Naive thymus-derived CD8-positive, alpha-beta T cell (primary cell): ENCODE measurements around the gene APPL2. TPM values are rescaled to one million over a fixed set of nuclear protein-coding genes. Genes with fewer than 3 reads are reported as not detected.

ENCODE experiments used
- ATAC-seq, 2 donors: fragments of 150-1000 bp; cut with Tn5 transposase in 1 of 2; sonication (Bioruptor Pico), chemical (Tn5 transposase) in 1 of 2; 1 replicate in 1 of 2; 2 replicates in 1 of 2; pipeline ENCODE4 v1.10.0; 2021; ENCODE audit warnings: mild to moderate bottlenecking in 2 of 2, moderate library complexity in 2 of 2
- POLR2A ChIA-PET: fragments of 350-600 bp; sonication (Branson Sonifier 250); formaldehyde crosslinking; loops from one replicate; lab custom pipeline; 2021; ENCODE audit warnings: antibody characterized with exemption; lab: Charles Lee
- DNase-seq, 10 donors: peaks; one replicate each; pipeline versions ENCODE4 v3.0.0 to v3.0.0-alpha.2; 2020 to 2022
- H3K27ac Mint-ChIP-seq, 10 donors: one replicate each; pipeline ENCODE4 v1.8.0; 2020 to 2022; ENCODE audit warnings: mild to moderate bottlenecking in 10 of 10, mixed read lengths in 10 of 10, moderate library complexity in 4 of 10, inconsistent platforms in 1 of 10
- H3K27me3 Mint-ChIP-seq, 5 donors: one replicate each; pipeline ENCODE4 v1.8.0; 2021 to 2022; ENCODE audit warnings: mixed read lengths in 5 of 5
- H3K36me3 Mint-ChIP-seq, 3 donors: one replicate each; pipeline ENCODE4 v1.8.0; 2020 to 2022; ENCODE audit warnings: mixed read lengths in 3 of 3, mild to moderate bottlenecking in 2 of 3, inconsistent platforms in 1 of 3
- H3K4me1 Mint-ChIP-seq, 4 donors: one replicate each; pipeline ENCODE4 v1.8.0; 2021 to 2022; ENCODE audit warnings: mixed read lengths in 4 of 4
- H3K4me3 Mint-ChIP-seq, 10 donors: one replicate each; pipeline ENCODE4 v1.8.0; 2020 to 2022; ENCODE audit warnings: mild to moderate bottlenecking in 10 of 10, mixed read lengths in 10 of 10, moderate library complexity in 6 of 10, inconsistent platforms in 1 of 10
- H3K9me3 Mint-ChIP-seq, 9 donors: one replicate each; pipeline ENCODE4 v1.8.0; 2020 to 2022; ENCODE audit warnings: mixed read lengths in 9 of 9, mild to moderate bottlenecking in 3 of 9, inconsistent platforms in 1 of 9, moderate library complexity in 1 of 9
- polyA plus RNA-seq, 3 donors: library from polyadenylated mRNA; unstranded; fragments of 300-500 nt; fragmentation: Illumina TruSeq; gene quantifications; one replicate each; pipeline ENCODE4 v1.2.3, GENCODE V29; 2021
- total RNA-seq, 8 experiments: library from RNA in 2 of 8; stranded (reverse) in 2 of 8; gene quantifications; one replicate each; pipeline ENCODE4 v1.2.3 and lab custom pipeline; 2021 to 2026

Gene APPL2
- total and polyA plus RNA-seq, 5 experiments from 2014 or later, result 8.2 to 71.2 (median 14.6) TPM

DNA sequence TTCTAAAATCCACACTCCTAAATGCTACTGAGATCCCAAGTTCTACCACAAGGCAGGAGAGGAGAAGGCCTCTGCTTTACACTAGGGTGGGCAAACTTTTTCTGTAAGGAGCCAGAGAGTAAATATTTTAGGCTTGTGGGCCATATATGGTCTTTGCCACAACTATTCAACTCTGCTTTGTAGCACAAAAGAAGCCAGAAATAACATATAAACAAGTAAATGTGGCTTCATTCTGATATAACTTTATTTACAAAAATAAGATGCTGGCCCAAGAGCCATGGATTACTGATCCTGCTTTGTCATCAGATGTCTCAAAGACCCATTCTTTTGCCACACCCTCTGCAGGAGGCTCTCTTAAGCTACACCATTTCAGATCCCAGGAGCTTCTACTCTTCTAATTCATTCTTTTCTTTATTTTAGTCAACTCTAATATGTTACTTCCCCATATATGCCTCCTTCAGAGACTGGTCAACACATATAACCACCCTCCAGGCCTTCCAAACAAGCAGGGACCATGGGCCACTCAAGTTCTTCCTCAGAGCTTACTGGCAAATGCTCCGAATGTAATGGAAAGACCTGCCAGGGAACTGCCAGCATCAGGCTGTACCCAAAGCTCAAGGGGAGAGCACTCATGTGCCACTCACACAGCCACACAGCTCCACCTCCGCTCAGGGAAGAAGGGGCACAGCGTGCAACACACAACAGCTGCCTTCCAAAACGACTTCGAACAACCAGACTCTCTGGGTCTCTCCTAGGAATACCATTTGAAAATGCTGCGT lies 15.6 kb downstream of the APPL2 start:
- POLR2A ChIA-PET, result interaction anchor here (0.9 kb wide), 1 partner anchor 18 kb away, joined by 3 read pairs; no protein-coding TSS in a partner anchor
- peaks cover 5 to 88% (median 20%) of the 10 kb centered on the region in 3 donors for H3K36me3 Mint-ChIP-seq
- no peak for DNase-seq
- H3K27me3 Mint-ChIP-seq, result no peaks in the 10 kb centered on the region
- ATAC-seq, result no peak
- H3K27ac Mint-ChIP-seq, result peak overlapping the region in 2 of 10 donors; percentile 31 to 73
- no peak overlapping the region for H3K4me3 Mint-ChIP-seq
- peaks cover 9 to 20% (median 16%) of the 10 kb centered on the region in 4 donors for H3K4me1 Mint-ChIP-seq
- H3K9me3 Mint-ChIP-seq, result no peaks in the 10 kb centered on the region

DNA sequence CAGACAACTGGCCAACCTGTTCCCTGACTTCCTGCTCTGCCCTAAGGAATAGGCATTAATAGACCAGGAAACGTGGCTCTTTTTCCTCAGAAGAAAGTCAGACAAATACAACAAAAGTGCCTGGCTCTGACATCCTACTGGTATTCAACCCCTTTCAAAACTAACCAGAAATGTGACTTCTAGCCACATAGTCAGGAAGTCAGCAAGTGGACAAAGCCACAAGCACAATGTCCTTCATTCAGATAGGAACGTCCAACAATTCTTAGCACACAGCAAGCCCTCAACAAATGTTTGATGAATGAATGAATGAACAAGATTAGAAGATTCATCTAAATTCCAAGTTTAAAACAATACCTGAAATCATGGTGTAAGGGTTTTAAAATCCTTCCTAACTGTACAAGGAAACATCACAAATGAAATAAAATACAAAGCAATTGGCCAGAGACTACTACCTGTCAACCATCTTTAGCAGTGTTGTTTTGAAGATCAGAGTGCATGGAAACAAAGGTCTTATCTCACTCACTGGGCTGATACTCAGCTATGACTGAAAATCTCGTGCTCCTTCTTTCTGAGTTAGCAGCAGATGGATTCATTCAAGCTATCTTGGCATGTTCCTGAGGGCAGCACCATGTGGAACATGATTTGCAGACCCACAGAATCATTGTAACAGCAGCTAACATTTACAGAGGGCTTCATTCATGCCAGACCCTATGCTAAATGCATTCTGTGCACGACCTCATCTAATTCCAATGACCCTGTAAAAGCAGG lies 16.5 kb downstream of the APPL2 start:
- POLR2A ChIA-PET, result no interaction called here
- Mint-ChIP-seq H3K27me3 (no peaks in the 10 kb centered on the region), H3K9me3 (no peaks in the 10 kb centered on the region), H3K4me3 (no peak overlapping the region), H3K4me1 (peaks cover 7 to 20% (median 16%) of the 10 kb centered on the region in 4 donors), H3K36me3 (peaks cover 5 to 87% (median 24%) of the 10 kb centered on the region in 3 donors), H3K27ac (no peak overlapping the region)
- no peak for DNase-seq
- no peak for ATAC-seq

DNA sequence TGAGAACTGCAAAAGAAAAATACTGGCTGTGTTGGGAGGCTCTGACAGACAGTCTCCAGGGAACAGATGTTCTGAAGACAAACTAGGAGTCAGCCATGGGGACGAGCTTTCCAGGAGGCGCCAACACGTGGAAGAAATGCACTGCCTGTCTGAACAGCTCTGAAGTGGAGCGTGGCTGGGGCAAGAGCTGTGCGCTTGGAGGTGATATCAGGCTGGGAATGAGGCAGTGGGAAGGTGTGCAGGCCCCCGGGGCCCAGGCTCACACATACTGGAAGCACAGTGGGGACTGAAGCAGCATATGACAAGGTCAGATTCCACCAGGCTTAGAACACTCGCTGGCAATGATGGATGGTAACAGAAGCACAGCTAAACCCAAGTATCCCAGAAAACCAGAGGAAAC lies 17.5 kb downstream of the APPL2 start:
- DNase-seq (no peak), ATAC-seq (no peak)
- H3K4me1 Mint-ChIP-seq, result peaks cover 7 to 22% (median 16%) of the 10 kb centered on the region in 4 donors
- H3K36me3 Mint-ChIP-seq, result peaks cover 10 to 86% (median 28%) of the 10 kb centered on the region in 3 donors
- peak overlapping the region in 4 of 10 donors; percentile 16 to 57 (median 34) for H3K27ac Mint-ChIP-seq
- H3K27me3 Mint-ChIP-seq, result no peaks in the 10 kb centered on the region
- POLR2A ChIA-PET, result no interaction called here
- H3K9me3 Mint-ChIP-seq, result no peaks in the 10 kb centered on the region
- H3K4me3 Mint-ChIP-seq, result no peak overlapping the region

DNA sequence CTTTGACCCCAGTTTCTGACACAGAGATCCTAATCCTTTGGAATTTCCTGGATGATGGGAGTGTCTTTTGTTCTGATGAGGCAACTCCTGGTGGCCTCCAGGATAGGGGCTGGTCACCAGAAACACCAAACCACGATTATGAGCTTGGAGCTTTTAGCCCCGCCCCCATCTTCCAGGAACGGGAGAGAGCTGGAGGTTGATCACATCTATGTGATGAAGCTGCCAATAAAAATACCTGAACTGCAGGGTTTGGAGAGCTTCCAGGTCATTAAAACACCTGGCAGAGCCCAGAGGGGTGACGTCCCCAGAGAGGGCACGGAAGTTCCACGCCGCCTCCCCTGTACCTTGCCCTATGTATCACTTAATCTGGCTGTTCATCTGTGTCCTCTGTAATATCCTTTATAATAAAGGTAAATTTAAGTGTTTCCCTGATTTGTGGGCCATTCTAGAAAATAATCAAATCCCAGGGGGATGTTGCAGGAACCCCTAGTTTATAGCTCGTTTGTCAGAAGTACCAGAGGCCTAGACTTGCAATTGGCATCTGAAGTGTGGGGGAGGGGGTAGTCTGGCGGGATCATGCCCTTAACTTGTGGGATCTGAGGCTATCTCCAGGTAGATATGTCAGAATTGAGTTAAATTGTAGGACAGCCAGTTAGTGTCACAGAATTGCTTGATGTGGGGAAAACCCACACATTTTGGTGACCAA lies 21.2 kb downstream of the APPL2 start:
- POLR2A ChIA-PET, result no interaction called here
- H3K27me3 Mint-ChIP-seq, result no peaks in the 10 kb centered on the region
- H3K27ac Mint-ChIP-seq, result no peak overlapping the region
- peaks cover 10 to 82% (median 28%) of the 10 kb centered on the region in 3 donors for H3K36me3 Mint-ChIP-seq
- no peak overlapping the region for H3K4me3 Mint-ChIP-seq
- DNase-seq, result no peak
- H3K9me3 Mint-ChIP-seq, result no peaks in the 10 kb centered on the region
- no peak for ATAC-seq
- H3K4me1 Mint-ChIP-seq, result peaks cover 0 to 7% (median under 1%) of the 10 kb centered on the region in 4 donors

DNA sequence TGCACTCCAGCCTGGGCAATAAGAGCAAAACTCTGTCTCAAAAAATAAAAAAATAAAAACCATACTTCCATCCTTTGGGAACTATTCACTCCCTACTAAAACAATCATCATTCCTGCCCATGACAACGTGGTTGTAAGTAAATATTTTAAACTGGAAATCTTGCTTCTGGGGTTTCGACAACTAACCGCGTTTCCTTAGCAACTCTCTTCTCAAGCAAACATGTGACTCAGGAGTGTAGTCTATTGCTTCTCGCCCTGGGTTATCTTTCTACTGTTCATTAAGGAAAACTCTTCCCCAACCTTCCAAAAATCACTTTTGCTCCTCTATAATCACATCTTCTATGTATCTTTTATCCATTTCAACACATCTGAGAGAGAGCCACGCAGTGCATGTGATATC lies 21.8 kb downstream of the APPL2 start:
- ATAC-seq (no peak), DNase-seq (no peak)
- POLR2A ChIA-PET, result no interaction called here
- H3K27ac Mint-ChIP-seq, result peak overlapping the region in 1 of 10 donors; percentile 24
- H3K36me3 Mint-ChIP-seq, result peaks cover 10 to 85% (median 28%) of the 10 kb centered on the region in 3 donors
- peaks cover 0 to 2% (median under 1%) of the 10 kb centered on the region in 4 donors for H3K4me1 Mint-ChIP-seq
- H3K27me3 Mint-ChIP-seq, result no peaks in the 10 kb centered on the region
- H3K4me3 Mint-ChIP-seq, result no peak overlapping the region
- no peaks in the 10 kb centered on the region for H3K9me3 Mint-ChIP-seq

DNA sequence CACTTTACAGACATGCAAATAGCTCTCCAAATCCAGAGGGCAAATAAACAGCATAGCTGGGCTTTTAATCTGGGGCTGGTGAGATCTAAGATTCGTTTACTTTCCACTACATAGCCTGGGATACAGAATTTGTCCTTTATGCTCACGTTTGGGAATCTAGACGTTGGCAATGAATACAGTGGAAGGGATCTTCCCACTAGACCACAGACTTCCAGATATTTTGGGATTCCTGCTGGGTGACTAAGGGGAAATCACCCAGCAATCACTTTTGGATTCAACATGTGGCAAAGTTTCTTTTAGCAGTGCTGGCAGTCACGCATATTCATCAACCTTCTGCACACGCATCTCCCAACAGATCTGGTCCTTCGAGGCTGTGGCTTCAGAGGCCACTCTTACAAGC lies 23.5 kb downstream of the APPL2 start:
- no peak for ATAC-seq
- Mint-ChIP-seq H3K4me1 (peaks cover 0 to 4% (median under 1%) of the 10 kb centered on the region in 4 donors), H3K27ac (peak overlapping the region in 1 of 10 donors; percentile 3), H3K9me3 (no peaks in the 10 kb centered on the region), H3K27me3 (no peaks in the 10 kb centered on the region), H3K4me3 (no peak overlapping the region), H3K36me3 (peaks cover 10 to 86% (median 36%) of the 10 kb centered on the region in 3 donors)
- POLR2A ChIA-PET, result interaction anchor here (0.5 to 0.6 kb wide), 2 partner anchors 16 to 24 kb away, joined by 3 to 4 read pairs; no protein-coding TSS in a partner anchor
- DNase-seq, result no peak

DNA sequence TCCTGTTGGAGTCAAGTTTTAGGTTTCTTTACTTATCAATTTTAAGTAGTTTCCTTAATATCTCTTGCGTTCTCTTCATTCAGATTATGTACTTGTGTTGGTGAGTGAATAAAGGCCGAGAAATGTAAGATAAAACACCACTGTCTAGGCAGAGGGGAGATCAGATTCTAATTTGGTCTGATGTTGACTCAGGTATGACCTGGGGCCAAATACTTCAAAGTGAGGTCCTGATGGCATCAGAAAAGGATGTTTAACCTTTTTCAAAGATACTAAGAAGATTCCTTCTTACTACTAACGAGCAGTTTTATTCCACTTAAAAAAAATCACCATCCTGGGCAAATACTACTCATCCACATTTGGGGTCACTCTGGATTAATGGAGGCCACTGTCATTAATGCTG lies 26.9 kb downstream of the APPL2 start:
- POLR2A ChIA-PET, result no interaction called here
- H3K27ac Mint-ChIP-seq, result peak overlapping the region in 1 of 10 donors; percentile 1
- peaks cover 0 to 2% (median under 1%) of the 10 kb centered on the region in 4 donors for H3K4me1 Mint-ChIP-seq
- H3K9me3 Mint-ChIP-seq, result no peaks in the 10 kb centered on the region
- ATAC-seq (no peak), DNase-seq (no peak)
- H3K4me3 Mint-ChIP-seq, result no peak overlapping the region
- H3K36me3 Mint-ChIP-seq, result peaks cover under 1 to 85% (median 24%) of the 10 kb centered on the region in 3 donors
- H3K27me3 Mint-ChIP-seq, result no peaks in the 10 kb centered on the region

DNA sequence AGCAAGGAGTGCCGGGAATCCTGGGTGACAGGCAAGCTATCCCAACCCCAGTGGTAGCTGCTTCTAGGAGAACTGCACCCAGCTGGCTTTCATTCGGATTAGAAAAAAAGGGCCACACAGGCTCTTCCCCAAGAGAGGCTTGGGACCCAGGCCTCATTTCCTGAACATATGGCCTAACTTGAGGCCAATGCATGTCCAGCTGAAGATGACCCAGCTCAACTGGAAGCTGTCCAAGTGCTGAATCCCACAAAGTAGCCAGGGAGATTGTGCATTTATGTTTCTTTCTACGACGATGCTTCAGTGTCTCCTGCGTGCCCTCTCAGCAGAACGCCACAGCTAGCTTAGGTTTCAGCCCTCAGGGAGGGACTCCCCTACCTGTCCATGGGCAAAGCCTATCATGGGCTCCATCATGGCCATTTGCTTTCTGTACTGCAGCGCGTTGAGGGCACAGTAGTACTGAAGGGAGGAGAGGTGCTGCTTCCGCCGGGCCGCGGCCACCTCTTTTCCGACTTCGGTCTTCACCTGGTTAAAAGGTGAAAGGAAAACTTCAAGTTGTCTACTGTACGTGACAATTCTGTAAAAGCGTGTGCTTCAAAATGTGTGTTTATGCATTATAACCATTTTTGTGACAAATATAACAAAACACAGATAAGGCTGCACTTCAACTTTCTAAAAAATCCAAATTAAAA lies 29.1 kb downstream of the APPL2 start:
- Mint-ChIP-seq H3K27ac (peak overlapping the region in 1 of 10 donors; percentile 55), H3K9me3 (no peaks in the 10 kb centered on the region), H3K4me3 (no peak overlapping the region), H3K36me3 (peaks cover 0 to 94% (median 24%) of the 10 kb centered on the region in 3 donors), H3K4me1 (peaks cover 0 to 2% (median under 1%) of the 10 kb centered on the region in 4 donors), H3K27me3 (no peaks in the 10 kb centered on the region)
- DNase-seq, result no peak
- no peak for ATAC-seq
- POLR2A ChIA-PET, result no interaction called here

DNA sequence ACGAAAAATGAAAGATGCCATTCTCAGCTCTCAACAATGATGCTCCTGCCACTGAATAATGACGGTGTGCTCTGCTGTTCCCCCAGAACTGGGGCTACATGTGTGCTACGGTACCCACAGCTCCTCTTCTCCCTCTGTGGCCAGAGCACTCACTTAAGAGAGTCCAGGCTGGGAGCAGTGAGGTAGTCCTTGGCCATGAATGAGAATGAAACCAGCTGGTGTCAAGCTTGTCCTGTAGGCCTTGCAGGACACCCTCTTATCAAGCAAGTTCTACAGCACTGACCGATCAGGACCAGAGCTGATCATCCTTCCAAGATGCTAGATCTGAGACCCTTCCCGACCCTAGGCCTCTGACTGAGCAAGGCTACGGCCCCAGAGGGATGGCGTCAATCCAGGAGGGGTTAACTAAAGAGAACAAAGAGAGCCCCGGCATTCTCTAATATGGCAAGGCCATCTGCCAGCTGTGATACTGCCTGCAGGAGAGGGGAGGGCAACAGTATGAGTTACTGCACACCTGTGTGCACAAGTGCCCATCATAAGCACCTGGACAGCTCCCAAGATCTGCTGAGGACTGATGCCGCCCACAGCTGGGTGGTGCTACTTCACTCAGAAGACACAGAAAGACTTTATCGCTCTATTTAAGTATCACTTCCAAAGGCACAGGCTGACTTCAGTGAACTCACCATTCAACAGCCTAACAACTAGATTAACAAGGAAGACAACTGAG lies 30.5 kb downstream of the APPL2 start:
- no peak for DNase-seq
- Mint-ChIP-seq H3K9me3 (no peaks in the 10 kb centered on the region), H3K4me3 (no peak overlapping the region), H3K36me3 (peaks cover 0 to 96% (median 24%) of the 10 kb centered on the region in 3 donors), H3K27me3 (no peaks in the 10 kb centered on the region), H3K4me1 (peaks cover 0 to 2% (median 0%) of the 10 kb centered on the region in 4 donors), H3K27ac (peak overlapping the region in 1 of 10 donors; percentile 54)
- ATAC-seq, result no peak
- POLR2A ChIA-PET, result interaction anchor here (0.5 kb wide), 1 partner anchor 103 kb away, joined by 3 read pairs; no protein-coding TSS in a partner anchor

DNA sequence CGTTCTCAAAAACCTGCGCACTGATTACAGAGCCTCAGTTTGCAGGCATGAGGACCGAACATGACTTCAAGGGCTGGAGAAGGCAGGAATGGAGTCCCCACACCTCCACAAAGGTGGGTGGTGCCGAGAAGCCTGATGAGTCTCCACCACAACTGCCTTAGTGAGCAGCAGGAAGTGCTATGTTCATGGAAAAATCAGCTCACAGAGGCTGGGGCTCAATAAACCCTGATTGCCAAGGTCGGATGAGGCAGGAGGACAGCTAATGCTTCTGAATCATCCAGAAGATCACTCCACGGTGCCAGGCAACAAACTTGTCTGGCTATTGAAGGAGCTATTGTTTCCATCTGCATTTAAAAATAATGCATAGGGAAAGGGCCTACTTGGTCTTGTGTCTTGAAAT lies 31.1 kb downstream of the APPL2 start:
- peaks cover 0 to 91% (median 24%) of the 10 kb centered on the region in 3 donors for H3K36me3 Mint-ChIP-seq
- H3K27me3 Mint-ChIP-seq, result no peaks in the 10 kb centered on the region
- H3K9me3 Mint-ChIP-seq, result no peaks in the 10 kb centered on the region
- POLR2A ChIA-PET, result no interaction called here
- H3K4me3 Mint-ChIP-seq, result no peak overlapping the region
- peak overlapping the region in 2 of 10 donors; percentile 54 to 75 for H3K27ac Mint-ChIP-seq
- DNase-seq (no peak), ATAC-seq (no peak)
- H3K4me1 Mint-ChIP-seq, result peaks cover 0 to 2% (median 0%) of the 10 kb centered on the region in 4 donors

DNA sequence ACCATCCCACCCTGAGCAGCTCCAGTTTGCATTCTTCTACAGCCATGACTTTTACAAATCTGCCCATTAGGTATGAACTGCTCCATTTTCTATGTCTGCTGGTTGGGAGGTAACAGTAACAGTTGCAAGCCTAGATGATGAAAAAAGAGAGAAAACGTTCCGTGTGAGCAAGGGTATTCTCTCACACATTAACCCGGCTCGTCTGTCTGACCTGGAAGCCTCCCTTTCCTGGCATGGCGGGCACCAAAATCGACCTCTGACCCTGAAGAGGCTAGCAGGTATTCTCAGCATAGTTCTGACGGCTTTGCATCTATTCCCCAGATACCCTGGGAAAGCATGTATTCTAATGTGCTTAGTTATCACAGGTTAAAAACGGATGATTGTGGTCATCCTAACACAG lies 31.8 kb downstream of the APPL2 start:
- no peak for DNase-seq
- H3K4me1 Mint-ChIP-seq, result peaks cover 0 to 3% (median under 1%) of the 10 kb centered on the region in 4 donors
- ATAC-seq, result no peak
- no peaks in the 10 kb centered on the region for H3K27me3 Mint-ChIP-seq
- H3K9me3 Mint-ChIP-seq, result no peaks in the 10 kb centered on the region
- peaks cover 0 to 86% (median 24%) of the 10 kb centered on the region in 3 donors for H3K36me3 Mint-ChIP-seq
- POLR2A ChIA-PET, result no interaction called here
- H3K4me3 Mint-ChIP-seq, result no peak overlapping the region
- H3K27ac Mint-ChIP-seq, result no peak overlapping the region
